NCI-H187 treated with DMSO at 0.1 percent for 48 hours (cell line): Measurements from ENCODE around the gene POLR3H.
"Not testable (repeated sequence)": the region's sequence is repeated elsewhere in the genome, so short reads cannot be mapped to it uniquely, and the experiment has no call there.

ENCODE experiments used
- DNase-seq: peaks from one replicate; lab custom pipeline; 2025; lab: John Stamatoyannopoulos, UW

Gene POLR3H

GRCh38 chr22:41543854-41544670 is at the start of gene POLR3H:
POLR3H (minus strand) TSS chr22:41544470; CDS start chr22:41544101, 369 bp downstream.
- peak; percentile 76 for DNase-seq

GRCh38 chr22:41593336-41593960 is 49.2 kb upstream of the POLR3H start:
- DNase-seq: not testable (repeated sequence)

GRCh38 chr22:41589391-41590241 is 45.3 kb upstream of the POLR3H start, which contains the start of gene PMM1:
PMM1 (minus strand) TSS chr22:41589840; CDS start chr22:41589805, 35 bp downstream.
- DNase-seq: peak; percentile 92

GRCh38 chr22:41587347-41587723 is 43.1 kb upstream of the POLR3H start:
- DNase-seq: no peak

- no peak for DNase-seq
Measured at GRCh38 chr22:41585898-41586297, 41.6 kb upstream of the POLR3H start.

- no peak for DNase-seq
Measured at GRCh38 chr22:41584881-41585280, 40.6 kb upstream of the POLR3H start.

- DNase-seq: no peak
Measured at GRCh38 chr22:41582694-41583093, 38.4 kb upstream of the POLR3H start.

GRCh38 chr22:41579997-41580355 is 35.7 kb upstream of the POLR3H start:
- DNase-seq: no peak

- no peak for DNase-seq
Measured at GRCh38 chr22:41579297-41579996, 35.2 kb upstream of the POLR3H start.

GRCh38 chr22:41578818-41579217 is 34.5 kb upstream of the POLR3H start:
- no peak for DNase-seq

- no peak for DNase-seq
Measured at GRCh38 chr22:41578114-41578513, 33.8 kb upstream of the POLR3H start.

GRCh38 chr22:41576877-41577276 is 32.6 kb upstream of the POLR3H start:
- DNase-seq: no peak

- no peak for DNase-seq
Measured at GRCh38 chr22:41575533-41575932, 31.3 kb upstream of the POLR3H start.

GRCh38 chr22:41574847-41575381 is 30.6 kb upstream of the POLR3H start:
- no peak for DNase-seq

- DNase-seq: no peak
Measured at GRCh38 chr22:41573677-41574076, 29.4 kb upstream of the POLR3H start.

- DNase-seq: not testable (repeated sequence)
Measured at GRCh38 chr22:41572305-41572704, 28.0 kb upstream of the POLR3H start.

- no peak for DNase-seq
Measured at GRCh38 chr22:41571786-41572185, 27.5 kb upstream of the POLR3H start.

- DNase-seq: no peak
Measured at GRCh38 chr22:41570221-41570620, 26.0 kb upstream of the POLR3H start.

- DNase-seq: no peak
Measured at GRCh38 chr22:41568811-41569210, 24.5 kb upstream of the POLR3H start.

GRCh38 chr22:41567512-41567768 is 23.2 kb upstream of the POLR3H start:
- DNase-seq: no peak

GRCh38 chr22:41565403-41566054 is 21.3 kb upstream of the POLR3H start:
- DNase-seq: no peak
